GM12892 (cell line): ENCODE data around the gene MCM3.

Experiments
- DNase-seq: peaks from one replicate; pipeline ENCODE4 v3.0.0; 2011; ENCODE audit not compliant: insufficient read length
- FAIRE-seq: peaks from 2 replicates; lab custom pipeline; 2011; peaks lifted over from hg19 to GRCh38; lab: Jason Lieb, UNC
- POLR2A ChIP-seq: IDR thresholded peaks from 2 replicates; pipeline ENCODE4 v1.6.1; 2011; ENCODE audit warnings: low read depth, low read length, control low read depth
- POLR2AphosphoS5 ChIP-seq: IDR thresholded peaks from 2 replicates; pipeline ENCODE4 v1.6.1; 2011; ENCODE audit warnings: low read depth, low read length, control low read depth
- TAF1 ChIP-seq: IDR thresholded peaks from 2 replicates; pipeline ENCODE4 v1.6.1; 2011; ENCODE audit warnings: low read depth, mild to moderate bottlenecking, control low read depth, low read length, borderline replicate concordance

The MCM3 gene

GRCh38 chr6:52263709-52264540, 20.6 kb downstream of the MCM3 start:
- DNase-seq, result peak; percentile 27
- TF ChIP-seq POLR2AphosphoS5 (no peak), TAF1 (no peak), POLR2A (no peak)
- peak; percentile 86 for FAIRE-seq

DNA sequence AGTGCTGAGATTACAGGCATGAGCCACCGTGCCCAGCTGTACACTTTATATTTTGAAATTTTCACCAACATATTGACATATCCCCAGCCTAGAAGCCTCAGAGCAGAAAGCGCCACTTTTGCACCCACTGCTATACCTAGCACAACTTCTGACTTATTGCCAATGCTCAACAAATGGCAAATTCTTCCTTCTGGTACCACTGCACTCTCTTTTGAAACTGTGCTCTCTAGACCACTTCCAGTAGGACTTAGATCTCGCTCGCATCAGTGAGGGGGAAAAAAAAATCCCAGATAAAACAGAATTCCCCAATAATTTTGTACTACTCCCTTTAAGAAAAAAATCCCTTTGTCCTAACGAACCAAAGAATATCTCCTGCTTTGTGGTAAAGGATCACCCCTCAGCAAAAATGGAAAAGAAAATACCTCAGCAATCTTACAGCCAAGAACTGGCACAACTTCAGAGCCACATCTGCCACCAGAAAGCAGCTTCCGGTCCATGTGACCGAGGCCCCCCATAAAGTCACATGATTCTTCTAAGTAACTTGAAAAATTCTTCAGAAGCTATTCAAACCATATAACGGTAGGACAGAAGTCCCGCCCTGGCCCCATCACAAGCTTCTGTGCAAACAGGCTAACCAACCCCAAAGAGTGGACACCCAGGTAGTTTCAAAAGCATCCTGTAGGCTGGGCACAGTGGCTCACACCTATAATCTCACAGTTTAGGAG, 21.8 kb downstream of the MCM3 start:
- TF ChIP-seq POLR2AphosphoS5 (no peak), POLR2A (no peak), TAF1 (no peak)
- FAIRE-seq (no peak), DNase-seq (no peak)

DNA sequence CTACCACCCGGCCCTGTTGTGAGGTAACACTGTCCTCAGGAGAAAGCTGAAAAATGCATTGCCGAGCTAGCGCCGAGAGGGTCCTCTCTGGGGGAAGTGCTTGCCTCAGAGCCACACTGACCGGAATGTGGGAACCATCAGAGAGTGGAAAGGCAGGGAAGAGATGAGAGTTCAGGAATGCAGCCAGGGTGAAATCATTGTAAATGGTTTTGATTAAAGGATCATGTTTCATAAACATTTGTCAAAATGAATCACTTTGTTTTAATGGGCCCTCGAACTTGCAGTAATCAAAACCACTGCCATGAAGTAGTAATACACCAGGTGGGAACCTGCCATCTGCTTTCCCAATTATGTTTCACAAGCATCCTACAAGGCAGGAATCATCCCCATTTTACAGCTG, 23.3 kb downstream of the MCM3 start:
- no peak for DNase-seq
- no peak for FAIRE-seq
- no peak for TF ChIP-seq POLR2AphosphoS5
- no peak for TF ChIP-seq POLR2A
- no peak for TF ChIP-seq TAF1

GRCh38 chr6:52260634-52261033, 23.9 kb downstream of the MCM3 start:
- no peak for DNase-seq
- FAIRE-seq, result no peak

DNA sequence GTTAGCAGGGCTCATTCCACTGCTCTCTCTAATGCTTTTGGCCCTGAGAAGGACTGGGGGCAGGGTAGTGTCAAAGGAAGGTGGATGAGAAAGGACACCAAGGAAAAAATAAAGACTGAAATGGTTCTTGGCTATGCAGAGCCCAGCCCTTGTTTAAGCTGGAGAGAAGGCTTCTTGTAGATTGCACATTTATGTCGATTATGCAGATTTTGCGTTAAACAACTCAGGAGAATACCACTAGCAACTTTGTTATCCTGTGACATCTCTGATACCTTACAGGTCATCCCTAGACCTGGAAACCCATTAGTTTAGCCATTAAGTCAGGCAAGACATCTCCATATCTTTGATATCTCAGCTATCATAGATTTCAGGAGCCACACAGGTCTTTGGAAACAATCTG, 29.1 kb downstream of the MCM3 start:
- FAIRE-seq (no peak), DNase-seq (no peak)
- TF ChIP-seq POLR2AphosphoS5 (no peak), TAF1 (no peak), POLR2A (no peak)

More at GRCh38 chr6:52260634-52261033, 23.9 kb downstream of the MCM3 start:
- TF ChIP-seq POLR2AphosphoS5 (peak; percentile 44; the same call in 1 of the 2 replicates), TAF1 (no peak)

GRCh38 chr6:52254731-52255378, 29.7 kb downstream of the MCM3 start:
- DNase-seq (no peak), FAIRE-seq (peak; percentile 9)
- TF ChIP-seq POLR2AphosphoS5, result no peak
- no peak for TF ChIP-seq TAF1
- TF ChIP-seq POLR2A, result no peak

DNA sequence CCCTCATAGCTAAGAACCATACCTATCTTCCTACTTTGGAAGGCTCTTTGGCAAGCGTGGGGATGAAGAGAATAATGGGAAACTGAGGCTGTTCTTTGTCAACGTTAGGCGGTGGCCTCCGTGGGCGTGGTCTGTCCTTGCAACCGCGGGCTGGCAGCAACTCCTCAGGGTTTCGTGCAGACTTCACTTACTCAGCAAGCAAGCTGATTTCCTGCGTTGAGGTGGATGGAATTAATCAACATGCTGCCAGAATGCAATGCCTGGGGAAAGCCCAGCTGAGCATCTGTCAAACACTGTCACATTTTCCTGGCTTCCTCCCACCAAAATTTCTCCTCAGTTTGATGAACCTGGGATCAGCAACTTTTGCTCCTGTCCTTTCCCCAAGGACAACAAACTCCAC, 31.0 kb downstream of the MCM3 start:
- FAIRE-seq, result peak; percentile 33
- no peak for TF ChIP-seq POLR2A
- TF ChIP-seq TAF1, result no peak
- TF ChIP-seq POLR2AphosphoS5, result no peak
- DNase-seq, result no peak

GRCh38 chr6:52251113-52251512, 33.4 kb downstream of the MCM3 start:
- no peak for DNase-seq
- FAIRE-seq, result no peak
- no peak for TF ChIP-seq POLR2AphosphoS5
- no peak for TF ChIP-seq TAF1
- TF ChIP-seq POLR2A, result no peak

- DNase-seq (no peak), FAIRE-seq (no peak)
- TF ChIP-seq TAF1 (no peak), POLR2A (no peak), POLR2AphosphoS5 (no peak)
These were observed 35.5 kb downstream of the MCM3 start for GRCh38 chr6:52249078-52249477.

DNA sequence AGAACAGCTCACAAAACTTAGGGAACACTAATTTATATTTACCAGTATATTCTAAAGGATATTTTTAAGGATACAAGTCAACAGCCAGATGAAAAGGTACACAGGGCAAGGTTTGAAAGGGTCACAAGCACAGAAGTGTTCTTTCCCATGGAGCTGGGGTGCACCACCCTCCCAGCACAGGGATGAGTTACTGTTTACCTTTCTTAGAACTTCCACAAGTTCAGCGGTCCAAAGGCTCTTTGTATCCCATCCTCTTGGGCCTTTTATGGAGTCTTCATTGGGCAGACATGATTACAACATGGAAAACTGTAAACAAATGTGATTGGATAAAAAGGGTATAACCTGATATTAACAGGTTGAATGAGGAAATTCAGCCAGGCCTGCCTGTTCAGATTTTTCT, 39.1 kb downstream of the MCM3 start:
- TF ChIP-seq POLR2AphosphoS5, result no peak
- no peak for TF ChIP-seq POLR2A
- TF ChIP-seq TAF1, result no peak
- FAIRE-seq, result no peak
- no peak for DNase-seq

- no peak for FAIRE-seq
- no peak for TF ChIP-seq POLR2AphosphoS5
- TF ChIP-seq POLR2A, result no peak
- no peak for TF ChIP-seq TAF1
- no peak for DNase-seq
These were observed 40.1 kb downstream of the MCM3 start, which contains the start of gene IL17F for GRCh38 chr6:52244400-52244799. IL17F (minus strand) TSS chr6:52244500; CDS start chr6:52244429, 71 bp downstream.

- FAIRE-seq (no peak), DNase-seq (no peak)
These were observed 41.2 kb downstream of the MCM3 start for GRCh38 chr6:52243282-52243893.

More at GRCh38 chr6:52243282-52243893, 41.2 kb downstream of the MCM3 start:
- TF ChIP-seq POLR2AphosphoS5 (no peak), TAF1 (no peak), POLR2A (no peak)
